HG03135 (cell line): ENCODE measurements around the gene STAT5A.
"Not testable (repeated sequence)": the region's sequence is repeated elsewhere in the genome, so short reads cannot be mapped to it uniquely, and the experiment has no call there.

Experiments used
- ATAC-seq: cut with Tn5 transposase; IDR thresholded peaks from one replicate; pipeline ENCODE4 v1.9.1; 2021; ENCODE audit warnings: mild to moderate bottlenecking, moderate library complexity; ENCODE audit not compliant: unreplicated experiment

The STAT5A gene

GRCh38 chr17:42359133-42359532 lies 70.8 kb downstream of the STAT5A start:
- ATAC-seq, result no peak

GRCh38 chr17:42360388-42360787 lies 72.1 kb downstream of the STAT5A start:
- ATAC-seq, result not testable (repeated sequence)
